HEK293 (cell line): ENCODE results near the gene TMEM123.

Source experiments
- CTCF ChIA-PET: fragments of 350-600 bp; formaldehyde crosslinking; extraction: SDS; loops from one replicate; lab custom pipeline; 2021; ENCODE audit warnings: antibody characterized with exemption; lab: Yijun Ruan, JAX
- POLR2A ChIA-PET: fragments of 300-600 bp; formaldehyde crosslinking; extraction: SDS; loops from one replicate; lab custom pipeline; 2020; ENCODE audit warnings: antibody characterized with exemption, inconsistent platforms; lab: Yijun Ruan, JAX
- H3K27ac ChIP-seq: fragments of 200-500 bp; sonication (Bioruptor generic); 2 replicates; pipeline ENCODE4 v1.5.1; 2014; ENCODE audit warnings: low read depth, low read length, control low read depth, inconsistent platforms; ENCODE audit errors: extremely low read depth
- H3K36me3 ChIP-seq, 2 experiments: fragments of 200-500 bp in 1 of 2; sonication (Bioruptor generic) in 1 of 2; 1 replicate in 1 of 2; 2 replicates in 1 of 2; pipeline ENCODE4 v1.5.1; 2014 to 2017; ENCODE audit warnings: inconsistent platforms in 2 of 2, low read length in 2 of 2; ENCODE audit not compliant: control insufficient read depth in 2 of 2, insufficient read depth in 1 of 2
- H3K4me1 ChIP-seq: fragments of 200-500 bp; sonication (Bioruptor generic); 2 replicates; pipeline ENCODE4 v1.5.1; 2014; ENCODE audit warnings: mild to moderate bottlenecking, low read length, inconsistent platforms; ENCODE audit not compliant: control insufficient read depth, insufficient read depth
- H3K4me3 ChIP-seq: 2 replicates; pipeline ENCODE4 v1.5.1; 2011; ENCODE audit warnings: low read depth, mild to moderate bottlenecking, control low read depth, low read length, moderate library complexity
- H3K9me3 ChIP-seq: fragments of 200-500 bp; sonication (Bioruptor generic); 2 replicates; pipeline ENCODE4 v1.5.1; 2014; ENCODE audit warnings: low read depth, low read length, inconsistent platforms; ENCODE audit not compliant: control insufficient read depth, insufficient read depth
- BCL11A ChIP-seq: fragments of 450-650 bp; formaldehyde crosslinking; IDR thresholded peaks from 2 replicates; pipeline ENCODE4 v1.5.1; 2016; ENCODE audit warnings: low read depth, missing biosample characterization, missing genetic modification characterization
- EGR2 ChIP-seq: fragments of 450-650 bp; formaldehyde crosslinking; IDR thresholded peaks from 2 replicates; pipeline ENCODE4 v1.5.1; 2016; ENCODE audit warnings: low read depth, missing biosample characterization, missing genetic modification characterization
- GFI1B ChIP-seq: fragments of 450-650 bp; formaldehyde crosslinking; IDR thresholded peaks from 2 replicates; pipeline ENCODE4 v1.5.1; 2016; ENCODE audit warnings: missing biosample characterization, missing genetic modification characterization
- HOXD13 ChIP-seq: sonication (generic); formaldehyde crosslinking; IDR thresholded peaks from 2 replicates; pipeline ENCODE4 v1.8.0; 2022; ENCODE audit warnings: missing genetic modification reagents, borderline replicate concordance
- MEIS1 ChIP-seq: sonication (generic); formaldehyde crosslinking; IDR thresholded peaks from 2 replicates; pipeline ENCODE4 v1.8.1; 2022; ENCODE audit warnings: missing genetic modification reagents, mild to moderate bottlenecking, borderline replicate concordance
- SETDB1 ChIP-seq: IDR thresholded peaks from one replicate; pipeline ENCODE4 v1.6.1; 2017; ENCODE audit warnings: mild to moderate bottlenecking, low read length, moderate library complexity, mixed read lengths; ENCODE audit not compliant: insufficient read length
- ZFP37 ChIP-seq: fragments of 450-650 bp; formaldehyde crosslinking; IDR thresholded peaks from 2 replicates; pipeline ENCODE4 v1.5.1; 2016; ENCODE audit warnings: missing biosample characterization, missing genetic modification characterization
- ZNF155 ChIP-seq: fragments of 450-650 bp; formaldehyde crosslinking; IDR thresholded peaks from 2 replicates; pipeline ENCODE4 v1.5.1; 2016; ENCODE audit warnings: missing biosample characterization, missing genetic modification characterization
- ZNF19 ChIP-seq: fragments of 450-650 bp; formaldehyde crosslinking; IDR thresholded peaks from 2 replicates; pipeline ENCODE4; 2016; ENCODE audit warnings: missing biosample characterization, missing genetic modification characterization, low read depth
- ZNF274 ChIP-seq, 2 experiments: fragments of 200-500 bp in 1 of 2; fragments of 450-650 bp in 1 of 2; sonication (Bioruptor generic) in 1 of 2; formaldehyde crosslinking in 1 of 2; IDR thresholded peaks; 2 replicates each; pipeline versions ENCODE4 v1.5.1 to v1.6.1; 2014 to 2016; ENCODE audit warnings: borderline replicate concordance in 1 of 2, inconsistent platforms in 1 of 2, low read length in 1 of 2, missing biosample characterization in 1 of 2, missing genetic modification characterization in 1 of 2
- ZNF433 ChIP-seq: fragments of 450-650 bp; formaldehyde crosslinking; IDR thresholded peaks from 2 replicates; pipeline ENCODE4 v1.5.1; 2016; ENCODE audit warnings: missing biosample characterization, missing genetic modification characterization, low read depth
- ZNF529 ChIP-seq: fragments of 450-650 bp; formaldehyde crosslinking; IDR thresholded peaks from 2 replicates; pipeline ENCODE4 v1.5.1; 2017; ENCODE audit warnings: missing genetic modification characterization, missing biosample characterization; ENCODE audit not compliant: insufficient replicate concordance
- ZNF585B ChIP-seq: fragments of 450-650 bp; formaldehyde crosslinking; IDR thresholded peaks from 2 replicates; pipeline ENCODE4 v1.5.1; 2016; ENCODE audit warnings: missing biosample characterization, missing genetic modification characterization
- ZNF664 ChIP-seq: fragments of 450-650 bp; formaldehyde crosslinking; IDR thresholded peaks from 2 replicates; pipeline ENCODE4 v1.5.1; 2016; ENCODE audit warnings: missing biosample characterization, missing genetic modification characterization
- ZNF670 ChIP-seq: fragments of 450-650 bp; formaldehyde crosslinking; IDR thresholded peaks from 2 replicates; pipeline ENCODE4 v1.5.1; 2016; ENCODE audit warnings: missing biosample characterization, missing genetic modification characterization, low read depth
- ZNF701 ChIP-seq: fragments of 450-650 bp; formaldehyde crosslinking; IDR thresholded peaks from 2 replicates; pipeline ENCODE4 v1.5.1; 2016; ENCODE audit warnings: missing biosample characterization, missing genetic modification characterization
- TF ChIP-seq, protein P1 (sequence below): fragments of 450-650 bp; formaldehyde crosslinking; IDR thresholded peaks from 2 replicates; pipeline ENCODE4 v1.5.1; 2017; ENCODE audit warnings: missing biosample characterization, missing genetic modification characterization
- TF ChIP-seq, protein P2 (sequence below): fragments of 450-650 bp; IDR thresholded peaks from 2 replicates; pipeline ENCODE4 v1.5.1; 2018; ENCODE audit warnings: missing biosample characterization, missing genetic modification characterization
- TF ChIP-seq, protein P3 (sequence below): fragments of 450-650 bp; formaldehyde crosslinking; IDR thresholded peaks from 2 replicates; pipeline ENCODE4 v1.5.1; 2016; ENCODE audit warnings: missing biosample characterization, missing genetic modification characterization
- TF ChIP-seq, protein P4 (sequence below): fragments of 450-650 bp; formaldehyde crosslinking; IDR thresholded peaks from 2 replicates; pipeline ENCODE4 v1.5.1; 2016; ENCODE audit warnings: missing biosample characterization, missing genetic modification characterization, low read depth
- TF ChIP-seq, protein P5 (sequence below): fragments of 450-650 bp; formaldehyde crosslinking; IDR thresholded peaks from 2 replicates; pipeline ENCODE4 v1.5.1; 2016; ENCODE audit warnings: missing biosample characterization, missing genetic modification characterization, low read depth

The TMEM123 gene

DNA sequence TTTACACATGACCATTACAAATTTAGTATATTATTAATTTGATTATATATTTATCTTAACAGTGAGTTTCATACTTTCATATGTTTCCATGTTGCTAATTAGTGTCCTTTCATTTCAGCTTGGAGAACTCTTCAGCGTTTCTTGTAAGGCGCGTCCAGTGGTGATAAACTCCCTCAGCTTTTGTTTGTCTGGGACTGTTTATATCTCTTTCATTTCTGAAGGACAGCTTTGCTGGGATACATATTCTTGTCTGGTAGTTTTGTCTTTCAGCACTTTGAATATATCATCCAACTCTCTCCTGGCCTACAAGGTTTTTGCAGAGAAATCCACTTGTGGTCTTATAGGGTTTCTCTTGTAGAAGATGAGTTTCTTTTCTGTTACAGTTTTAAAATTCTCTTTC is 93.2 kb downstream of the TMEM123 start:
- peaks cover 4 to 64% of the 10 kb centered on the region in 2 experiments; a peak in 2 of 3 replicates for H3K36me3 ChIP-seq

DNA sequence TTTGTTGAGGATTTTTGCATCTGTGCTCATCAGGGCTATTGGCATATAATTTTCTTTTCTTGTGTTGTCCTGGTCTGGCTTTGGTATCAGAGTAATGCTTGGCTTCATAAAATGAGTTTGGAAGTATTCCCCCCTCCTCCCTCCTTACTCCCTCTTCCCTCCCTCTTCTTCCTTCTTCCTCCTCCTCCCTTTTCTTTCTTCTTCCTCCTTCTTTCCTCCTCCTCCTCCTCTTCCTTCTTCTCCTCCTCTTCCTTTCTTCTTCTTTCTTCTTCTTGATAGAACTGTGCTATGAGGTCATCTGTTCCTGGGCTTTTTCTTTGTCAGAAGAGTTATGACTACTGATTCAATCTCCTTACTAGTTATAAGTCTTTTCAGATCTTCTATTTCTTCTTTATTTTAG is 95.4 kb downstream of the TMEM123 start:
- Histone ChIP-seq H3K27ac (no peak overlapping the region), H3K9me3 (no peaks in the 10 kb centered on the region), H3K4me1 (no peaks in the 10 kb centered on the region), H3K36me3 (peaks cover 0 to 57% of the 10 kb centered on the region in 2 experiments; a peak in 2 of 3 replicates), H3K4me3 (no peak overlapping the region)
- TF ChIP-seq, protein P1, sequence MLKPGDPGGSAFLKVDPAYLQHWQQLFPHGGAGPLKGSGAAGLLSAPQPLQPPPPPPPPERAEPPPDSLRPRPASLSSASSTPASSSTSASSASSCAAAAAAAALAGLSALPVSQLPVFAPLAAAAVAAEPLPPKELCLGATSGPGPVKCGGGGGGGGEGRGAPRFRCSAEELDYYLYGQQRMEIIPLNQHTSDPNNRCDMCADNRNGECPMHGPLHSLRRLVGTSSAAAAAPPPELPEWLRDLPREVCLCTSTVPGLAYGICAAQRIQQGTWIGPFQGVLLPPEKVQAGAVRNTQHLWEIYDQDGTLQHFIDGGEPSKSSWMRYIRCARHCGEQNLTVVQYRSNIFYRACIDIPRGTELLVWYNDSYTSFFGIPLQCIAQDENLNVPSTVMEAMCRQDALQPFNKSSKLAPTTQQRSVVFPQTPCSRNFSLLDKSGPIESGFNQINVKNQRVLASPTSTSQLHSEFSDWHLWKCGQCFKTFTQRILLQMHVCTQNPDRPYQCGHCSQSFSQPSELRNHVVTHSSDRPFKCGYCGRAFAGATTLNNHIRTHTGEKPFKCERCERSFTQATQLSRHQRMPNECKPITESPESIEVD (tag by site-specific recombination): no peak
- TF ChIP-seq ZNF274 (IDR thresholded peaks at IDR 0.05; ENCODE audit: low read length) (no peak), ZNF274 (tag by site-specific recombination; IDR thresholded peaks at IDR 0.05; ENCODE audit: borderline replicate concordance) (no peak), ZNF701 (tag by site-specific recombination) (no peak), HOXD13 (CRISPR knock-in tag) (no peak), MEIS1 (no peak), BCL11A (tag by site-specific recombination) (no peak), ZFP37 (tag by site-specific recombination) (no peak), ZNF19 (tag by site-specific recombination) (no peak), GFI1B (tag by site-specific recombination) (no peak), ZNF433 (tag by site-specific recombination) (no peak), ZNF664 (tag by site-specific recombination) (no peak), EGR2 (tag by site-specific recombination) (peak; percentile 82), ZNF670 (tag by site-specific recombination) (no peak), ZNF155 (tag by site-specific recombination) (no peak)
- TF ChIP-seq, protein P2, sequence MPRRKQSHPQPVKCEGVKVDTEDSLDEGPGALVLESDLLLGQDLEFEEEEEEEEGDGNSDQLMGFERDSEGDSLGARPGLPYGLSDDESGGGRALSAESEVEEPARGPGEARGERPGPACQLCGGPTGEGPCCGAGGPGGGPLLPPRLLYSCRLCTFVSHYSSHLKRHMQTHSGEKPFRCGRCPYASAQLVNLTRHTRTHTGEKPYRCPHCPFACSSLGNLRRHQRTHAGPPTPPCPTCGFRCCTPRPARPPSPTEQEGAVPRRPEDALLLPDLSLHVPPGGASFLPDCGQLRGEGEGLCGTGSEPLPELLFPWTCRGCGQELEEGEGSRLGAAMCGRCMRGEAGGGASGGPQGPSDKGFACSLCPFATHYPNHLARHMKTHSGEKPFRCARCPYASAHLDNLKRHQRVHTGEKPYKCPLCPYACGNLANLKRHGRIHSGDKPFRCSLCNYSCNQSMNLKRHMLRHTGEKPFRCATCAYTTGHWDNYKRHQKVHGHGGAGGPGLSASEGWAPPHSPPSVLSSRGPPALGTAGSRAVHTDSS (tag by site-specific recombination): peak; percentile 62
- TF ChIP-seq, protein P3, sequence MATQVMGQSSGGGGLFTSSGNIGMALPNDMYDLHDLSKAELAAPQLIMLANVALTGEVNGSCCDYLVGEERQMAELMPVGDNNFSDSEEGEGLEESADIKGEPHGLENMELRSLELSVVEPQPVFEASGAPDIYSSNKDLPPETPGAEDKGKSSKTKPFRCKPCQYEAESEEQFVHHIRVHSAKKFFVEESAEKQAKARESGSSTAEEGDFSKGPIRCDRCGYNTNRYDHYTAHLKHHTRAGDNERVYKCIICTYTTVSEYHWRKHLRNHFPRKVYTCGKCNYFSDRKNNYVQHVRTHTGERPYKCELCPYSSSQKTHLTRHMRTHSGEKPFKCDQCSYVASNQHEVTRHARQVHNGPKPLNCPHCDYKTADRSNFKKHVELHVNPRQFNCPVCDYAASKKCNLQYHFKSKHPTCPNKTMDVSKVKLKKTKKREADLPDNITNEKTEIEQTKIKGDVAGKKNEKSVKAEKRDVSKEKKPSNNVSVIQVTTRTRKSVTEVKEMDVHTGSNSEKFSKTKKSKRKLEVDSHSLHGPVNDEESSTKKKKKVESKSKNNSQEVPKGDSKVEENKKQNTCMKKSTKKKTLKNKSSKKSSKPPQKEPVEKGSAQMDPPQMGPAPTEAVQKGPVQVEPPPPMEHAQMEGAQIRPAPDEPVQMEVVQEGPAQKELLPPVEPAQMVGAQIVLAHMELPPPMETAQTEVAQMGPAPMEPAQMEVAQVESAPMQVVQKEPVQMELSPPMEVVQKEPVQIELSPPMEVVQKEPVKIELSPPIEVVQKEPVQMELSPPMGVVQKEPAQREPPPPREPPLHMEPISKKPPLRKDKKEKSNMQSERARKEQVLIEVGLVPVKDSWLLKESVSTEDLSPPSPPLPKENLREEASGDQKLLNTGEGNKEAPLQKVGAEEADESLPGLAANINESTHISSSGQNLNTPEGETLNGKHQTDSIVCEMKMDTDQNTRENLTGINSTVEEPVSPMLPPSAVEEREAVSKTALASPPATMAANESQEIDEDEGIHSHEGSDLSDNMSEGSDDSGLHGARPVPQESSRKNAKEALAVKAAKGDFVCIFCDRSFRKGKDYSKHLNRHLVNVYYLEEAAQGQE (tag by site-specific recombination): no peak
- TF ChIP-seq, protein P4, sequence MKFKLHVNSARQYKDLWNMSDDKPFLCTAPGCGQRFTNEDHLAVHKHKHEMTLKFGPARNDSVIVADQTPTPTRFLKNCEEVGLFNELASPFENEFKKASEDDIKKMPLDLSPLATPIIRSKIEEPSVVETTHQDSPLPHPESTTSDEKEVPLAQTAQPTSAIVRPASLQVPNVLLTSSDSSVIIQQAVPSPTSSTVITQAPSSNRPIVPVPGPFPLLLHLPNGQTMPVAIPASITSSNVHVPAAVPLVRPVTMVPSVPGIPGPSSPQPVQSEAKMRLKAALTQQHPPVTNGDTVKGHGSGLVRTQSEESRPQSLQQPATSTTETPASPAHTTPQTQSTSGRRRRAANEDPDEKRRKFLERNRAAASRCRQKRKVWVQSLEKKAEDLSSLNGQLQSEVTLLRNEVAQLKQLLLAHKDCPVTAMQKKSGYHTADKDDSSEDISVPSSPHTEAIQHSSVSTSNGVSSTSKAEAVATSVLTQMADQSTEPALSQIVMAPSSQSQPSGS (tag by site-specific recombination): peak; percentile 48; the same call in 1 of the 2 replicates
- TF ChIP-seq, protein P5, sequence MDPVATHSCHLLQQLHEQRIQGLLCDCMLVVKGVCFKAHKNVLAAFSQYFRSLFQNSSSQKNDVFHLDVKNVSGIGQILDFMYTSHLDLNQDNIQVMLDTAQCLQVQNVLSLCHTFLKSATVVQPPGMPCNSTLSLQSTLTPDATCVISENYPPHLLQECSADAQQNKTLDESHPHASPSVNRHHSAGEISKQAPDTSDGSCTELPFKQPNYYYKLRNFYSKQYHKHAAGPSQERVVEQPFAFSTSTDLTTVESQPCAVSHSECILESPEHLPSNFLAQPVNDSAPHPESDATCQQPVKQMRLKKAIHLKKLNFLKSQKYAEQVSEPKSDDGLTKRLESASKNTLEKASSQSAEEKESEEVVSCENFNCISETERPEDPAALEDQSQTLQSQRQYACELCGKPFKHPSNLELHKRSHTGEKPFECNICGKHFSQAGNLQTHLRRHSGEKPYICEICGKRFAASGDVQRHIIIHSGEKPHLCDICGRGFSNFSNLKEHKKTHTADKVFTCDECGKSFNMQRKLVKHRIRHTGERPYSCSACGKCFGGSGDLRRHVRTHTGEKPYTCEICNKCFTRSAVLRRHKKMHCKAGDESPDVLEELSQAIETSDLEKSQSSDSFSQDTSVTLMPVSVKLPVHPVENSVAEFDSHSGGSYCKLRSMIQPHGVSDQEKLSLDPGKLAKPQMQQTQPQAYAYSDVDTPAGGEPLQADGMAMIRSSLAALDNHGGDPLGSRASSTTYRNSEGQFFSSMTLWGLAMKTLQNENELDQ (tag by site-specific recombination): no peak
- POLR2A ChIA-PET: no interaction called here
- CTCF ChIA-PET: no interaction called here

More for the DNA sequence above, 93.2 kb downstream of the TMEM123 start:
- no peak overlapping the region for H3K4me3 ChIP-seq
- ChIA-PET CTCF (interaction anchor here (0.7 kb wide), 1 partner anchor 31 kb away, joined by 3 read pairs; no protein-coding TSS in a partner anchor), POLR2A (no interaction called here)
- H3K27ac ChIP-seq: no peak overlapping the region
- TF ChIP-seq SETDB1 (peak; percentile 94), ZNF585B (no peak), ZNF529 (tag by site-specific recombination) (no peak)
- no peaks in the 10 kb centered on the region for H3K4me1 ChIP-seq
- H3K9me3 ChIP-seq: no peaks in the 10 kb centered on the region
